NOMO-1 treated with DMSO at 0.1 percent for 48 hours (cell line): Measurements from ENCODE around the gene UBE3B.

Experiments used
- DNase-seq: peaks from one replicate; lab custom pipeline; 2025; ENCODE audit not compliant: unreplicated experiment; lab: John Stamatoyannopoulos, UW

The UBE3B gene

DNA sequence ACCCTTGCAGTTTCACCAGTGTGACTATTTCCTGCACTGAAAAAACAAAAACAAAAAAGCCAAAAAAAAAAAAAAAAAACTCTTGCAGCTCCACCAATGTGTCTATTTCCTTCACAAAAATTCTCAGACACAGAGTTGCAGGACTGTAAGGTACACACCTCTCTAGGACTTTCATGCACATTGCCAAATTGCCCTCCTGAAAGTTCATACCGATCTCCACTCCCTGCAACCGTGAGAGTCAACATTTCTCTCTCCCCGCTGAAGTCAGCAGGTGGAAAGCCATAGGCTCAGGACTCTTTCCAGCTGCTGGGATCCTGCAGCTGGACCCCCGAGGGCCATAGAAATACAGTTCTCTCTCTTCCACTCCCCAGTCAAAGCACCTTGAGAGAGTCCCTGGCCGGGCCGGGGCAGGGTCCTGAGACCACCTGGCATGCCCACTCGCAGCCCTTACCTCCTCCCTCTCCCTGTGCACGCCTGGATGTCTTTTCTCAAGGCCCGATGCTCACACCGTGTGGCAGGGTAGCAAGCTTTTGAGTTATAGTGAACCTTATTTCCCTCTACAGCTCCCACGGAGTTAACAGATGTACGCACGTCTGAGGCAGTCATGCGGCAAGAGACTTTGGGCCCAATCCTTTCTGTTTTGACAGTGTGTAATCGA, 72.3 kb downstream of the UBE3B start:
- DNase-seq: no peak

DNA sequence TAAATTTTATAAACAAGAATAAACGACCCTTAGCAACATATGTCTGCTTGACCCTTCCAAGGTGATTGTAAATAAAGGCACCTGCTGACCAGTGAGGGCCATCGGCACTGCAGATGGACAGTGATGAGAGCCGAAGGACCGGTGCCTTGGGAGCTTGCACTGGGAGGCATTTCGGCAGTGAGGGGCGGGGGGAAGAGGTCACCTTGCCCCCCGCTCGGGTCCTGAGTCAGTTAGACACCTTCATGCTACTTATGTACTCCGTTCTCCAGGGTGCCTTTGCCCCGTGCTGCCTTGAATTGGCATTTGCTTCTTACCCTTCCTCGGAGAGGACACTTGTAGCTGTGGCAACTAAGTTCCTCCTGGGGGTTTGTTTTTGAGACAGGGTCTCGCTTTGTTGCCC, 72.8 kb downstream of the UBE3B start:
- DNase-seq: no peak

DNA sequence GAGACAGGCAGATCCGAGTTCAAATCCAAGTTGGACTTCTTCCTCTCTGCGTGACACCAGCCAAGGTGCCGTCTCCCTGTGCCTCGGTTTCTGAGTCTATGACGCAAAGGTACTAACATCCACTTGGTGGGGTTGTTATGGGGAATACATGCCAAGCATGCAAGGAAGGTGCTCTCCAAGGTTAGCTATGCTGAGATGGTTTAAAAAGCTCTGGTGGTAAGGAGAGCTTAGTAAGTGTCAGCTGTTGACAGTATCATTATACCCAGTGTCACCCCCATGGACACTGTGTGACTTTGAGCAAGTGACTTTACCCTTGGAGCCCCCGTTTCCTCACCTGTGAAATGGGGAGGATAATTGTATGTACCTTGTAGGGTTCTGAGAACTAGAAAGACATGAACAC, 73.7 kb downstream of the UBE3B start:
- DNase-seq: no peak

DNA sequence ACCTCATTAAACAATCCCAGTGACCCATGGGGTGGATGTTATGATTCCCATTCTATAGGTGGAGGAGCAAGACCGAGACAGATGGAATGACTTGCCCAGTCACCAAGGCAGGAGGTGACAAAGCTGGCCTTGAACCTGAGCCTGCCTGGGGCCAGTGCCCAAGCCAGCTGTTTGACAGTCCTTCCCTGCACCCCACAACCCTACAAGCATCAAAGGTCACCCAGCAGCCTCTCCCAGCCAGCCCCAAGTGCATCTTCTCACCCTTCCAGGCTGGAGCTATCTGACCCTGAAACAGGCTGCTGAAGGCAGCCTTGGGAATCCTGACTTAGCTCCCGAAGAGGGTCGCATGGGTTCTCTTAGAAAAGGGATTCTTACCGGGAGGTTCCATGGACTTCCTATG, 75.5 kb downstream of the UBE3B start:
- DNase-seq: no peak

DNA sequence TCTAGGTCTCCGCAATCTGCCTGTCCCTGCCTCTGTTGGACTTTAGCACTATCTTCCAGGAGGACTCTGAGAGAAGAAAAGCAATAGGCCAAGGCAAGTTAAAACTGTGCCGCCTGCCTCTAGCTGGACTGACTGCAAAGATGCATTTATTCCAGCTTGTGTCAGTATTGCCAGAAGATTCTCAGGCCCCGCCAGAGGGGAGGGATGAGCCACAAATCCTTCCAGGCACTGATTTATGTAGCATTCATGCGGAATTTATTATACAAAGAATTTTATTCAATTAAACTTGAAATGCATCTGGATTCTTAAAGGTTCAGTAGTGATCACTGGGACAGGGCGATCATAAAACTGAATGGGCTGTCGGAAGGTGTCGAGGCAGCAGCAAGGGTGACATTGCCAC, 76.0 kb downstream of the UBE3B start:
- DNase-seq: no peak

DNA sequence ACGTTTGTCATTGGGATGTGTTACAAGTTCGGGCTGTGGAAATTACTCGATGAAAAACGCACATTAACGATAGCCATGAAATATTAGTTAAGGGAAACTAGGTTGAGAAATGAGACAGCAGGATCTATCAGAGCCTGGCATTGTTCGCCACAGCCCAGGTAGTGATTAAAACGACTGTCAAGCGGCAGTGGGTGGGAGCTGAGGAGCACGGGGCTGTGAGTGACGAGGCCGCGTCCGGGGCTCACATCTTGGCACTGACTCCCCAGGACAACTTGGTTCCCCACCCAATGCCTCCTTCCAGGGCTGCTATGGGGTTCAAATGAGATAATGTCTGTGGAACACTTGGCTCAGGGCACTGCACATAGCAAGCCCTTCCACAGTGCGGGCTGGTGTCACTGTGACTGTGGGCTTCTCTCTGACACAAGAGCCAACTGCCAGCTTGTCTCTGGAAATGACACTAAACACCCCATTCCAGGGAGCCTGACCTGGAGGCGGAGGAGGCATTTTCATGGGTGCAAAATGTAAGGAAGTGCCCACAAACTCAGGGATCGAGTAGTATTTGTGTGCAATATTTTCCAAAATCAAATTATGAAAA, 76.6 kb downstream of the UBE3B start:
- DNase-seq: no peak

DNA sequence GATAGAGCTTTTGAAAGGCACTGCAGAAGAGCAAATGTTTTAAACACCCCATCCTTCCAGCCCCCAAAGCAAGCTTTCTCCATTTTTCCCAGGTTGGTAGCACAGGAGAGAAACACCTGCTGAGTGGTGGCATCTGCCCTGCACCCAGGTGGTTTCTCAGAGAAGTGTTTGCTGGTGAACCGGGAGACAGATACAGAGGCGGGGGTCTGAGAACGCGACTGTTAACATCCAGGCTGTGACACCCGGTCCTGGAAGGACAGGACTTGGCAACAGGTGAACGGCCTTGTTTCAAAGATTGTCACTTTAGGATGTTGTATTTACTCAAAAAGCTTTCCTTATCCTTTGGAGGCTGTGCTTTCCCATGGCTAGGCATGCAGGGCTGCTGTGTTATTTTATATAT, 77.3 kb downstream of the UBE3B start:
- no peak for DNase-seq

DNA sequence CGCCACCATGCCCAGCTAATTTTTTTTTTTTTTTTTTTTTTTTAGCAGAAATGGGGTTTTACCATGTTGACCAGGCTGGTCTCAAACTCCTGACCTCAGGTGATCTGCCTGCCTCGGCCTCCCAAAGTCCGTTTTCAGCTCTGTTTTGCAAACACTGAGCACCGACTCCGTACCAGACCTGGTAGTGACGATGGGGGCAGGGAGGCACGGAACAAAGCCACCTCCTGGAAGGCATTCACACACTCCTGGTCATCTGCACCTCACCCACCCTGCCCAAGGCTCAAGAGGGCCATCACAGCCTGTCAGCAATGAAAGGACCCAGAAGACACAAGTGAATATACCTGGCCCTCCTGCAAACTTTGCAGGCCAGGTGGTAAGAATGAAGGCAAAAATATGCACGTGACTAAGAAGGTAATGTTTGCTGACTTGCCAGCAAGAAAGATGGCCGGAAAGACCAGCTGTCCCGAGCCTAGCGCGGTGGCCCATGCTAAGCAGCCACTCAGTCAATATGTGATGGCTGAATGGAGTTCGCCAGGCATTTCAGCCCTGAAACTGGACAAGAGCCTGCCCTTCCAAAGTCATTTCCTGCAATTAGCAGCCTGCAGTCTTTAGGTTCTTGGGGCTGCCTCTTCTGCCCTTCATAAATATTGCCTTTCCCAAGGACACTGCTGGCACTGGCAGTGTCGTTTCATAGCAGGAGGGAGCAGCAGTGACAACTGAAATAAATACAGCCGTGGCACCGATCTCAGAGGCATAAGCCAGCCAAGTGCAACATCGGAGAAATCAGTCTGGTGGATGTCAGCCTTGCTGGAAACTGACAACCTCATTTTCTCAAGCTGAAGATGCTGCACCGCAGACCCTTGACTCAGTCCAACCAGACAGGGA, 78.2 kb downstream of the UBE3B start:
- no peak for DNase-seq

DNA sequence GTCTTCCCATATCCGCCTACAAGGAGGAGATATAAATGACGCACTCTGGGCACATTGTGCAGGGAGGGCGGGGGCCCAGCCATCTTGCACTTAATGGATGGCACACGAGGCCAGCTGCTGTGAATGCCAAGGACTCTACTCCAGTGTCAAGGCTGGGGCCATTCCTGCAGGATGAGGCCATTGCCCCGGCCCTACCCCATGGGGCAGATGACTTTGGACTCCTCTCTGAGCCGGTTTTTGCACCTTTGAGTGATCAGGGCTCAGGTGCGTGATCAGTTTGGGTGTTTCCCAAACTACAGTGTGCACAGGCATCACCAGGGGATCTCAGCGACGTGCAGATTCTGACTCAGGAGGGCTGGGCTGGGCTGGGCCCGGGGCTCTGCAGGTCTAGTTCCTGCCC, 79.8 kb downstream of the UBE3B start:
- DNase-seq: no peak

DNA sequence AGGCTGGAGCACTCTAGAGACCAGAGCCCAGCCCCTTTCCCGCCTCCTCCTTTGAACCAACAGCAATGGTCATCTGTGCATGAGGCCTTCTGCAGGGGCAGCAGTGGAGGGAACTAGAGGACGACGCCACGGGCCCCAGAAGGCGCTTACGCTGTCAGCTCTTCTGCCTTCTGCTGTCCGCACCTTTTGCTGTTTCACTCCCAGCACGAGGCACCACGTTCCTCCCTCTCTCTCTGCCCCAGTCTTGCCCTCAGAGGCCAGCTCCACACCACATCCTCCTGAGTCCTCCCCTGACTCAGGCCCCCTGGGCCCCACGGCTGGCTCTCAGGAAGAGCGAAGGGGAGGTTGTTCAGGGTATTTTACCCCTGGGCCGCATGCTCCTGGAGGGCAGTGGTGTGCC, 80.4 kb downstream of the UBE3B start:
- no peak for DNase-seq

DNA sequence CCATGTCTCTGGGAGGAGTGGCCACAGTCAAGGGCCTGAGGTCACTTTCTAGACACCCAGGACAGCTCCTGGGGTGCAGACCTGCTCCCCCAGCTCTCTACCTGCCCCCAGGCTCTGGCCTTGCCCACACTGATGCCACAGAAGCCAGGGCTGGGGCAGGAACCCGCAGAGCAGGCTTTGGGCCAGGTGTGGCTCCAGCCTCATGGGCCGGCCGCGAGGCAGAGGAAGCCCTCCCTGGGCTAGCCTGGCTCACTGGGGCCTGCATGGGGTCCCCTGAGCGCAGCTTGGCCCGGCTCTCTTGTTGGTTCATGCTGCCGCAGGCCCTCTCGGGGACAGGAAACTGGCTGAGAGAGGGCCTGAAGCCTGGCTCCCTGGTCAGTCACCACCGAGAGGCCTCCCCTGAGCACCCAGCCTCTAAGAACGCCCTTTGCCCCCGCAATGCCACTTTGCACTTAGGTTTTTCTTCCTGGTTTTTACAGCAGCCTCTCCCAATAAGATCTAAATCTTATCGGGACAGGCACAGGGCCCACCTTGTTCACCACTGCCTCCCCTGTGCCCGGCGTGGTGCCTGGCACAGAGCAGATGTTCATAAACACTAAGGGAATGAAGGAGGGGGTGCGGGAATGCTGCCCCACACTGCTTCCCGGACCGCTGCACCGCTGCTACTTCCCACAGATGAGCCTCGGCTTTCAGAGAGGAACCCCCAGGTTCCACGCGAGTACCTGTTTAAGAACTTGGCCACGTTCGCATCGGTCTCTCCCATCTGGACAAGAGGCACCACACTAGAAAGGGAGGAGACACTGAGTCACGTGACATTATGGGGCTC, 81.2 kb downstream of the UBE3B start:
- DNase-seq: no peak

DNA sequence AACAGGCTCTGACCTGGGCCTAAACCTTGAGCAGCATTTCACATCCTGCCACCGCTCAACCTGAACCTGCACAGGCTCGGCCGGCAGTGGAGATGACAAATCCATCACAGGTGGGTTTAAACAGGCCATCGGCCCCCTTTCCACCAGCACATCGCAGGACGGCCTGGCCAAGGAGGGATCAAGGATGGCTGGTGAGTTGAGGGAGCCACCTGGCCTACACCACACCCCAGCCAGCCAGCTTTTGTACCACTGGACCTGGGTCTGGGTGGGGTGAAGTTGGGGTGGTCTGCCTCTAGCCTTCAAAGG, 81.7 kb downstream of the UBE3B start:
- no peak for DNase-seq

DNA sequence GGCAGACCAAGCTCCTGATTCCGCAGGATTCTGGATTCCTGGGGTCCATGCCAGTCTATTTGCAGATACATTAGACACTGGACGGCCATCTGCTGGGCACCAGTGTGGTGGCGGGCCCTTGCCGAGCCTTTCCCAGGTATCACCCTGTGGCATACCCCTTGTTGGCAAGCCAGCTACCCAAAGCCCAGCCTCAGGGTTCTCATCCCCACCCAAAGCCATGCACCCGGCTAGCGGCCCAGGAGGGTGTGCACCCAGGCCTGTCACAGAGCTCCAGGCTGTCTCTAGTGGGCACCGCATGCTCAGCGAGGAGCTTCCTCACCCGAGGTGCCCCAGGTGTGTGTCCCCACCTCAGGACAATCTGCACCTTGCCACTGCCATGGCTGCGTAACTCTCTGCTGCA, 82.2 kb downstream of the UBE3B start:
- no peak for DNase-seq

DNA sequence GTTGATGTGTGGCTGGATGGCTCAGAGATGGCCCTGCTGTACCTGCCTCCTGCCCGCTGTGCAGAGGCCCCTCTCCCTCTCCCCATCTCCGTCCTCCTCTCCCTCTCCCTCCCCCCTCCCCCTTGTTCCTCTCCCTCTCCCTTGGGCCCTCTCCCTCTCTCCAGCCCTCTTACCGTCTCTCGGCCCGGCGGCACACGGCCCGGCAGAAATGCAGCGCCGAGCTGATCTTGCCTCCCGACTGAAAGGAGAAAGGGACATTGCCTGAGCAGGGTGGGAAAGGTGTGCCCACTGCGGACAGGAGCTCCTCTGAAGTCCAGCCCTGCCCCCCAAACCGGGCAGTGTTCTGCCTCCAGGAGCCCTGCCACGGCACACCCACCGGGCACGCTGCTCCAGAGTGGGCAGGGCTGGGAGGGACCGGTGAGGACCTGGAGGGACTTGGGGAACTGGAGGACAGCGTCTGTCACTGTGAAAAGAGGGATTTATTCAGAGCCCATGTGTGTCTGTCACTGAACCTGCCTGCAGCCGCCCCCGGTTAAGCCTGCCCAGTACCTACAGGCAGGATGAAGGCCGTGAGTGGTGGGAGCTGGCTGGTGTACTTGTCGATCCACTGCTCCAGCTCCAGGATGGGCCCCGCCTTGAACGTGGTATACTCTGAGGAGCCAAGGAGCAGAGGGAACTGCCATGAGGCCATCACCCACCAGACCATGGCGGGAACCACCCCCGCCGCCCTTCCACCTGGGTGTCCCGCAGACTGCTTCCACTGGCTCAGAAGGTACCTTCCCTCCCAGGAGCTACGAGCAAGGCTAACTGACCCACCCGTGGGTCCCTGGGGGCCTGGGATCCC, 83.7 kb downstream of the UBE3B start:
- DNase-seq: no peak

DNA sequence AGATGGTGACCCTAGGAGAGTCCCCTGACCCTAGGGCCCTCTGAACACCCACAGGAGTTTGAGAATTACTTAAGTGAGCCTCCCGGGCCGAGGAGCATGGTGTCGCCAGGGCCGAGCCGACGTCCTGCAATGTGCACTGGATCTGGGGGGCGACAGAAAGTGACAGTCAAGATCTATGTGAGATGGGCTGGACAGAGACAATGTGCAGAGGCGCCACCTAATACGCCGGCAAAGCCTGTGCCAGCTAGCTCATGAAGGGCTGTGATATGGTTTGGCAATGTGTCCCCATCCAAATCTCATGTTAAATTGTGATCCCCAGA, 84.2 kb downstream of the UBE3B start:
- no peak for DNase-seq

DNA sequence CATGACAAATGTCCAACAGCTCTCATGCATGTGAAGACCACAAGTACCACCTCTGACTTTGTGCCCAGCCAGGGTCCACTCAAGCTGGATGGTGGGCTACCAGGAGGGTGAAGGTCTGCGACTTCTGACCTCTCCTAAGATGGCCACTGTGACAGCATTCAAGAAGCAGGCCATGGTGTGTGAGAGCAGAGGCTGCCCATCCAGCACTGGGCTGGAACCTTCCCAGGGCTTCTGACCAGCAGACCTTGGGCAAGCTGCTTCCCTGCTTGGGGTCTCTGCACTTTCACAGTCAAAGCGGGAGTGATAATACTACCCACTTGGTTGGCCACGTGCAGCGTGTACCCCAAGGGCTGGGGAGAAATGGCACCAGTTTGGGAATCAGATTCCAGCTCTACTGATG, 85.4 kb downstream of the UBE3B start:
- DNase-seq: no peak

DNA sequence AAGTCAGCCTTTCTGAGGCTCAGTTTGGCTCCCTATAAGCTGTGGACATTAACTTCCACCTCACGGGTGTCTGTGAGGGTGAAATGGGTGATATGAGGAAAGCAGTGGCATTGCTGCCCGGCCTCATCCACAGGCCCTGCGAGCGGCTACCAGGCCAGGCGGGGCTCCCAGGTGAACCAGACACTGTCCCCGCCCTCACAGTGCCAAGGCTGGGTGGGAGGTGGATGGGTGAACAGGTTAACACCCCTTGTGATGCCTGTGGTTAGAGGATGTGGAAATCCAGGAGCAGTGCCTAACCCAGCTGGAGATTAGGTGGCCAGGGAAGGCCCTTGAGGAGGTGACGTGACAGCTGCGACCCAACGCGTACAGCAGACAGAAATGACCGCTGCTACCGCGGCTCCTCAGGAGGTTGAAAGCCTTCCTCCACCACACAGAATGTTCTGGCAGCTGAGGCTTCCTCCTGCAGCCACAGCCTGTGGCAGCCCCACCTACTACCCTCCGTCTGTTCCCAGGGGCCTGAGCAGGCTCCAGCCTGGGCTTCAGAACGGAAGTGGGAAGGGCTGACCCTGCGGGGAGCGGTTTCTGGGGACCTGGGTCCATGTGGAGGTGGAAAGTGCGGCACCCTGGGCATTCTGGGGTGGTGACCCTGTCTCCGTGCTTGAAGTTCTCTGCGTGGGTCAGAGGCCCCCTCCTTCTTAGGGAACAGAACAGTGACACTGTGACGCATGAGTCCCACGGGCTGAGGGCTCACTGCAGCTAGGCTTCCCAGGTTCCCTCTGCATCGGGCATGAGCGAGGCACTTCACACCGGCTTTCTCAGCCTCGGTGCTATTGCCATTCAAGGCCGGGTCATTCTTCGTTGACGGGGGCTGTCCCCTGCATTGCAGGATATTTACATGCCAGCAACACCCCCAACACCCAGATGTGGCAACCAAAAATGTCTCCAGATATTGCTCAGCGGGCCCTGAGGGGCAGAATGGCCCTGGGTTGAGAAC, 86.2 kb downstream of the UBE3B start:
- DNase-seq: no peak

DNA sequence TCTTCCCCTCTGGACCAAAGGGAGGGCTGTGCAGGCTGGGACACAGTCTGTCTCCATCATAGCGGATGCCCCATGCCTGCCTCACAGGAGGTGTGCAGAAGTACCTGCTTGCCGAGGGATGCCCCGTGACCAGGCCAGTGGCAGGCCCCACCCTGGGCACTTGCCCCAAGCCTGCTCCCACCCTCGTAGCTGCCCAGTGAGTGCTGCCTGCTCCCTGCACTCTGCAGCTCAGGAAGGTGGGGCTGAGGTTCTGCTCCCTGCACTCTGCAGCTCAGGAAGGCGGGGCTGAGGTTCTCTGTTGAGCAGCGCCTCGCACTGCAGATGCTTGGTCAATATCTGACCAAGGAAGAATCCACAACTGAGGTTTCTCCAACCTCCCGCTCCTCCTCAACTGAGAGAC, 89.0 kb downstream of the UBE3B start:
- no peak for DNase-seq

DNA sequence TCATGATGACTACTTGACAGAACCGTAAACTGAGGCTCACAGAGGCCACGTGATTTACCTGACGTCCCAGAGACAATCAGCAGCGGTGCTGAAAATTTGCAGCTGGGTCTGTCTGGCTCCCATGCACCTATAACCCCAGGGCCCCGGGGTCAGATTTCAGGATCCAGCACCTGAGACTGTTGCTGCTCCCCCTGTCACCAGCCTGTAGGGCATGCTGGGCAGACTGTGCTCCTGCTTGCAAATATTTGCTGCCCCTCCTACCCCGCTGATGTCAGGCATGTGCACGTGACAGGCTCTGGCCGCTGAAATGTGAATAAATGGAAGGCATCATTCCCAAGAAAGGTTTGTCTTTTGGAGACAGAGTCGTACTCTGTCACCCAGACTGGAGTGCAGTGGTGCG, 89.9 kb downstream of the UBE3B start:
- no peak for DNase-seq

DNA sequence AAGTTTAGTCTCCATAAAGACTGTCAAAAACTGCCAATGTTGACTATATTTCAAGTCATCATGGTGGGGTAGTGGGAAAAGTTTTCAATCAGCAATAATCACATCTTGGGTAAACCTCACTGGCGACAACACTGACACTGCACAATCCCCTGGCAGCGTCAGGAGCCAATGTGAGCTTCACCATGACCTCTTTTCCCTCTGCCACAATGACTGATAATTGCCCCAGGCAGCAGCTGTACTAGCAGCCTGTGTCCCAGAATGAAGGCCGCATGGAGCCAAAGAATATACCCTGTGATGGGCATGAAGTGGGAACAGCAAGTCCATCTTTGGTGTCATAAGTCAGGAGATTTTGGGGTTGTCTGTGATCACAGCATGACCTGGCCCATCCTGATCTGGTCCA, 90.5 kb downstream of the UBE3B start:
- DNase-seq: no peak
